BLaER1 treated with 17β-estradiol and CSF1 and Interleukin-3, amounts not matched to agents 10 nM and 100 nM (cell line): ENCODE measurements around the gene INTS4.
"Not testable (repeated sequence)": the region's sequence is repeated elsewhere in the genome, so short reads cannot be mapped to it uniquely, and the experiment has no call there.

ENCODE experiments used
- H3K27ac ChIP-seq, 11 experiments: shearing (Covaris generic); formaldehyde crosslinking; 2 replicates each; pipeline ENCODE4 v1.8.1; 2022
- H3K27me3 ChIP-seq, 11 experiments: shearing (Covaris generic); formaldehyde crosslinking; 2 replicates each; pipeline ENCODE4 v1.8.1; 2022
- H3K36me3 ChIP-seq, 11 experiments: shearing (Covaris generic); formaldehyde crosslinking; 2 replicates each; pipeline ENCODE4 v1.8.1; 2022
- H3K4me1 ChIP-seq, 10 experiments: shearing (Covaris generic); formaldehyde crosslinking; 2 replicates each; pipeline ENCODE4 v1.8.1; 2022
- H3K4me2 ChIP-seq, 11 experiments: shearing (Covaris generic); formaldehyde crosslinking; 2 replicates each; pipeline ENCODE4 v1.8.1; 2022
- H3K4me3 ChIP-seq, 10 experiments: shearing (Covaris generic); formaldehyde crosslinking; 2 replicates each; pipeline ENCODE4 v1.8.1; 2022
- H3K9ac ChIP-seq, 11 experiments: shearing (Covaris generic); formaldehyde crosslinking; 2 replicates each; pipeline ENCODE4 v1.8.1; 2022
- H3K9me3 ChIP-seq, 11 experiments: shearing (Covaris generic); formaldehyde crosslinking; replicated peaks in 1 of 11; 2 replicates each; pipeline ENCODE4 v1.8.1; 2022
- H4K20me1 ChIP-seq, 11 experiments: shearing (Covaris generic); formaldehyde crosslinking; 2 replicates each; pipeline ENCODE4 v1.8.1; 2022
- Cebpa-rat ChIP-seq, 11 experiments: shearing (Covaris generic); IDR thresholded peaks; 2 replicates each; pipeline ENCODE4 v1.8.1; 2022

INTS4 gene

GRCh38 chr11:77967753-77968152 is 26.7 kb downstream of the INTS4 start:
- Histone ChIP-seq H4K20me1 (no peaks in the 10 kb centered on the region), H3K4me2 (no peak overlapping the region), H3K4me3 (no peak overlapping the region), H3K27ac (no peak overlapping the region), H3K9me3 (no peaks in the 10 kb centered on the region), H3K27me3 (no peaks in the 10 kb centered on the region), H3K9ac (no peak overlapping the region), H3K4me1 (peaks cover 0 to 17% (median 4%) of the 10 kb centered on the region in 10 experiments; a peak in 6 of 20 replicates), H3K36me3 (peaks cover 22 to 69% (median 45%) of the 10 kb centered on the region in 11 experiments)
- no peak for TF ChIP-seq Cebpa-rat (IDR thresholded peaks at IDR 0.05)

GRCh38 chr11:77967121-77967520 is 27.3 kb downstream of the INTS4 start:
- no peak for TF ChIP-seq Cebpa-rat (IDR thresholded peaks at IDR 0.05)
- no peak overlapping the region for H3K4me2 ChIP-seq
- H4K20me1 ChIP-seq = no peaks in the 10 kb centered on the region
- peaks cover 27 to 66% (median 44%) of the 10 kb centered on the region in 11 experiments for H3K36me3 ChIP-seq
- no peak overlapping the region for H3K9ac ChIP-seq
- no peak overlapping the region for H3K27ac ChIP-seq
- no peaks in the 10 kb centered on the region for H3K27me3 ChIP-seq
- no peak overlapping the region for H3K4me3 ChIP-seq
- peaks cover 0 to 17% (median 4%) of the 10 kb centered on the region in 10 experiments; a peak in 6 of 20 replicates for H3K4me1 ChIP-seq
- H3K9me3 ChIP-seq = no peaks in the 10 kb centered on the region

DNA sequence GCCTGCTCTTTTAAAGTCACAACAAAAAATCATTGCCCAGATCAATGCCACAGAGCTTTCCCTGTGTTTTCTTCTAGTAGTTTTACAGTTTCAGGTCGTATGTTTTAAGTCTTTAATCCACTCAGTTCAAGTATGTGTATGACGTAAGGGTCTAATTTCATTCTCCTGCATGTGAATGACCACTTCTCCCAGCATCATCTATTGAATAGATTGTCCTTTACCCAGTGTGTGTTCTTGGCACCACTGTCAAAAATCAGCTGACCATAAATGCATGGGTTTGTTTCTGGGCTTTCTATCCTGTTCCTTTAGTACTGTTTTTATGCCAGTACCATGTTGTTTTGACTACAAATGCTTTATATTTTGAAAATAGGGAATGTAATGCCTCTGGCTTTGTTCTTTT is 28.1 kb downstream of the INTS4 start:
- TF ChIP-seq Cebpa-rat (IDR thresholded peaks at IDR 0.05) = no peak
- no peaks in the 10 kb centered on the region for H3K9me3 ChIP-seq
- H3K36me3 ChIP-seq = peaks cover 25 to 68% (median 38%) of the 10 kb centered on the region in 11 experiments
- no peak overlapping the region for H3K4me2 ChIP-seq
- no peak overlapping the region for H3K27ac ChIP-seq
- H3K4me3 ChIP-seq = no peak overlapping the region
- H3K27me3 ChIP-seq = no peaks in the 10 kb centered on the region
- H3K4me1 ChIP-seq = peaks cover 0 to 17% (median 4%) of the 10 kb centered on the region in 10 experiments; a peak in 6 of 20 replicates
- H3K9ac ChIP-seq = no peak overlapping the region
- no peaks in the 10 kb centered on the region for H4K20me1 ChIP-seq

- Histone ChIP-seq H4K20me1 (no peaks in the 10 kb centered on the region), H3K4me3 (no peak overlapping the region), H3K27ac (no peak overlapping the region), H3K27me3 (no peaks in the 10 kb centered on the region), H3K36me3 (peaks cover 46 to 79% (median 60%) of the 10 kb centered on the region in 11 experiments), H3K4me2 (no peak overlapping the region), H3K9me3 (no peaks in the 10 kb centered on the region), H3K9ac (no peak overlapping the region), H3K4me1 (no peaks in the 10 kb centered on the region; a peak in 1 of 20 replicates)
- no peak for TF ChIP-seq Cebpa-rat (IDR thresholded peaks at IDR 0.05)
These were observed 35.0 kb downstream of the INTS4 start for GRCh38 chr11:77959434-77959833.

GRCh38 chr11:77958583-77959177 is 35.8 kb downstream of the INTS4 start:
- not testable (repeated sequence) for H3K27ac ChIP-seq, H3K9me3 ChIP-seq, H4K20me1 ChIP-seq, H3K4me1 ChIP-seq, H3K4me3 ChIP-seq, H3K9ac ChIP-seq, H3K4me2 ChIP-seq, H3K27me3 ChIP-seq
- H3K36me3 ChIP-seq = peaks cover 53 to 86% (median 68%) of the 10 kb centered on the region in 11 experiments

DNA sequence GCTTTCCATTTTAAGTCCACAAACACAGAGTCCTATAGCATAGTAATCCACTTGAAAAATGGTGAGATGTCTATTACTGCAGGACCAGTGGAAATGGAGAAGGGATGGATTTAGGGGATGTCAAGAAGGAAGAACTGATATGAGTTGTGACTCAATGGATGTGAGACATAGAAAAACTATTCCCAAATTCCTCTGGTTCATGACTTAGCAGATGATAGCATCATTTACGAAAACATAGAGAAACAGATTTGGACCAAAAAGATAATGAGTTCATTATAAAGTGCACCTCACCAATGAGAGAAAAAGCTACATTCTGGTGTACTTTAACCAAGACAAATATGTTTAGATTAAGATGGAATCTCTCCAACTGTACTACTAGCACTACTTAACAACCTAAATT is 51.2 kb downstream of the INTS4 start:
- H3K4me1 ChIP-seq, H3K9me3 ChIP-seq, H3K27ac ChIP-seq, H4K20me1 ChIP-seq, H3K4me2 ChIP-seq, H3K4me3 ChIP-seq, H3K27me3 ChIP-seq, H3K9ac ChIP-seq: not testable (repeated sequence)
- H3K36me3 ChIP-seq = peaks cover 7 to 38% (median 22%) of the 10 kb centered on the region in 11 experiments

GRCh38 chr11:77942465-77942864 is 52.0 kb downstream of the INTS4 start:
- H3K27ac ChIP-seq, H3K9me3 ChIP-seq, H3K9ac ChIP-seq, H4K20me1 ChIP-seq, H3K4me2 ChIP-seq, H3K4me3 ChIP-seq, H3K4me1 ChIP-seq, H3K27me3 ChIP-seq: not testable (repeated sequence)
- H3K36me3 ChIP-seq = peaks cover 7 to 35% (median 18%) of the 10 kb centered on the region in 11 experiments

DNA sequence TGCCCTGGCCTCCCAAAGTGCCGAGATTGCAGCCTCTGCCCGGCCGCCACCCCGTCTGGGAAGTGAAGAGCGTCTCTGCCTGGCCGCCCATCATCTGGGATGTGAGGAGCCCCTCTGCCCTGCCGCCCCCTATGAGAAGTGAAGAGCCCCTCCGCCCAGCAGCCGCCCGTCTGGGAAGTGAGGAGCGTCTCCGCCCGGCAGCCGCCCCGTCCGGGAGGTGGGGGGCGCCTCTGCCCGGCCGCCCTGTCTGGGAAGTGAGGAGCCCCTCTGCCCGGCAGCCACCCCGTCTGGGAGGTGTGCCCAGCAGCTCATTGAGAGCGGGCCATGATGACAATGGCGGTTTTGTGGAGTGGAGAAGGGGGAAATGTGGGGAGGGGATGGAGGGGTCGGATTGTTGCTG is 60.9 kb downstream of the INTS4 start:
- Histone ChIP-seq H3K9me3 (peaks cover 8 to 22% (median 15%) of the 10 kb centered on the region in 11 experiments; a peak in 21 of 22 replicates), H3K36me3 (peaks cover 34 to 82% (median 53%) of the 10 kb centered on the region in 11 experiments)
- not testable (repeated sequence) for H4K20me1 ChIP-seq, H3K27ac ChIP-seq, H3K4me1 ChIP-seq, H3K4me3 ChIP-seq, H3K27me3 ChIP-seq, H3K4me2 ChIP-seq, H3K9ac ChIP-seq

DNA sequence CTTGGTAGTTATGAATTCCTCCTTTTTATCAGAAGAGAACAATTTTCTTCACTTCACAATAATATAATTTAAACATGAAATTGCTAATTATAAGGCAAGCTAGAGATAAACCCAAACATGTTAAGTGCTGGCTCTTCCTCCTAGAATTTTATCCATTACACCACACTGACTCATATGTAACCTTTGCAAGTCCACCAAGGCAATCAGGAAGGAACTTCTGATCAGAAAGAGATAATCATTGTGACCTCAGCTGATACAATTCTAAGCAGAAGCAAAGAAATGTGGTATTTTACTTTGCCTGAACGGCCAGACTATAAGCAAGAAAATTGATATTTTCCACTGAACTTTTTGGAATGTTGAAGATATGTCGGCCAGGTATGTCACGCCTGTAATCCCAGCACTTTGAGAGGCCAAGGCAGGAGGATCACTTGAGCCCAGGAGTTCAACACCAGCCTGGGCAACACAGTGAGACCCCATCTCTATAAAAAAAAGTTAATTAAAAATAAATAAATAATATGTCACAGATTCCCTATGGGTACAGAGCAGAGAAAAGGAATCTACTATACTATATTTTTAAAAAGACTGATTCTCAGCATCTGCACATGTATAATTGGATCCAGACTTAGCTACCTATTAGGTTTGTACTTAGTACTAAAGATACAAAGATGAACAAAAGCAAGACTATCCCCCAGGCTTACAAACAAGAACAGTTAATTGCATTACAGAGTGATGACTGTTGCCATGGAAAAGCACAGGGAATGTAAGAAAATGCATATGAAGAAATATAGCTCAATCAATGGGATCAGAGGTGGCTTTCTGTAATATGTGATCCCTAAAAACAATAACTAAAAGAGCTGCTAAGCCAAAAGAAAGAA is 63.9 kb downstream of the INTS4 start:
- not testable (repeated sequence) for H3K27ac ChIP-seq, H3K4me2 ChIP-seq, H3K4me3 ChIP-seq, H4K20me1 ChIP-seq, H3K9ac ChIP-seq, H3K4me1 ChIP-seq, H3K27me3 ChIP-seq
- peaks cover 36 to 89% (median 63%) of the 10 kb centered on the region in 11 experiments for H3K36me3 ChIP-seq
- H3K9me3 ChIP-seq = peaks cover 8 to 22% (median 15%) of the 10 kb centered on the region in 11 experiments; a peak in 21 of 22 replicates

DNA sequence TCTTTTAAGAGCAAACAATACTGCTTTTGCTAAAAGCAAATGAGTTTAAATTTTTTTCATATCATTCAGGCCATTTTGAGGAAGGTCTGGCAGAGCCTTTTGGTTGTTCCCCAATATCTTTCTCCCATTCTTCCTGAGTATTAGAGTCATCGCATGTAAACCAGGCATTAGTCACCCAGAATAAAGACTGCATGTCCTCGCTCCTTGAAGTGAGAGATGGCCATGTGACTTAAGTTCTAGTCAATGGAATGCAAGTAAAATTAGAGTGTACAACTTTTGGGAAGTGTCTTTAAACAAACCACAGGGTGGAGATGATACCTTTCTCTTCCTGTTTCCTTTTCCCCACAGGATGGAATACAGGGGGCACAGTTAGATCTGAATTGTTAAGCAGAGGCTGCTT is 76.8 kb downstream of the INTS4 start:
- not testable (repeated sequence) for H3K9ac ChIP-seq, H3K27ac ChIP-seq, H3K9me3 ChIP-seq, H3K4me2 ChIP-seq, H3K27me3 ChIP-seq, H3K4me1 ChIP-seq, H3K4me3 ChIP-seq, H4K20me1 ChIP-seq
- peaks cover 21 to 76% (median 47%) of the 10 kb centered on the region in 11 experiments for H3K36me3 ChIP-seq

DNA sequence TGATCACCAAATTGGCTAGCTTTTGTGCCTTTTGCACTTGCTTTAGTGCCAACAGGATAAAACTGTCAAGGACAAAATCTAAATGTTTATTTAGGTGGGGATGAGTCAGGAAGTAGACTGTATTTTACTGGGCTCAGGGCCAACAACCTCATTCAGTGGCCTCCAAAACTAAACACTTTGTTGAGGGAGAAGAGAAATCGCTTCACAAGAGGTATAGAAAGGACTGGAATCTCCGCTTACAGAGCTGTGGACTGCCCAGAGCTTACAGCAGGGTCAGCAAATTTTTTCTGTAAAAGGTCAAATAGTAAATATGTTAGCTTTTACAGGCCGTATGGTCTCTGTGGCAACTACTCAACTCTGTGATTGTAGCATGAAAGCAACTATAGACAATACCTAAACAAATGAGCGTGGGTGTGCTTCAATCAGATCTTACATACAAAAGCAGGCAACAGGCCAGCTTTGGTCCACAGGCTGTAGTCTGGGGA is 80.1 kb downstream of the INTS4 start:
- H3K36me3 ChIP-seq = peaks cover 27 to 72% (median 46%) of the 10 kb centered on the region in 11 experiments
- H3K9ac ChIP-seq, H4K20me1 ChIP-seq, H3K27me3 ChIP-seq, H3K9me3 ChIP-seq, H3K4me3 ChIP-seq, H3K4me1 ChIP-seq, H3K4me2 ChIP-seq, H3K27ac ChIP-seq: not testable (repeated sequence)

GRCh38 chr11:77913608-77914306 is 80.7 kb downstream of the INTS4 start:
- not testable (repeated sequence) for H3K4me1 ChIP-seq, H3K4me2 ChIP-seq, H3K9me3 ChIP-seq, H3K4me3 ChIP-seq, H3K9ac ChIP-seq, H4K20me1 ChIP-seq, H3K27me3 ChIP-seq, H3K27ac ChIP-seq
- H3K36me3 ChIP-seq = peaks cover 33 to 72% (median 48%) of the 10 kb centered on the region in 11 experiments

DNA sequence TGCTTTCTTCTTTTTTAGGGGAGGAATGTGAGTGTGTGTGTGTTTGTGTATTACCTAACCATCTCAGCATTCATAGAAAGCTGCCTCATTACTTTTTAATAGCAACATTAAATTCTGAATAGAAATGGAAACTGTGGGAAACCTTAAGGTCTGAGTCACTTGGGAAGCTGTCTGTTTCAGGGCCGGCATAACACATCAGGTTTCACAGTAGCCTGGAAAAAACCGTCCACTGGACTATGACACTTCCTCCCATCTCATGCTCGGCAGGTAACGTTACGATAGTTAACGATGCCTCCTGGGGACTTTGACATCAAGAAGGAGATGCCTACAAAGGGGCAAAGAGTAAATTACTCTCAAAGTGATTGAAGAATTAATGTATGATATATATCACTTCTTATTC is 83.6 kb downstream of the INTS4 start:
- not testable (repeated sequence) for H3K4me2 ChIP-seq, H3K27me3 ChIP-seq, H3K9ac ChIP-seq, H4K20me1 ChIP-seq, H3K27ac ChIP-seq, H3K9me3 ChIP-seq, H3K4me1 ChIP-seq, H3K4me3 ChIP-seq
- peaks cover 38 to 80% (median 53%) of the 10 kb centered on the region in 11 experiments for H3K36me3 ChIP-seq
